SK-N-SH treated with all-trans-retinoic acid at 6 μM for 48 hours (cell line): ENCODE results near the gene TMEM143.

Source experiments
- ATAC-seq: fragments of 200-7000 bp; cut with Tn5 transposase; 3 replicates; pipeline ENCODE4 v1.9.1; 2020; ENCODE audit warnings: mild to moderate bottlenecking, moderate library complexity
- ARNTL ChIP-seq: fragments of 450-650 bp; formaldehyde crosslinking; IDR thresholded peaks from 2 replicates; pipeline ENCODE4 v1.5.0; 2020; ENCODE audit warnings: low read depth, mild to moderate bottlenecking, moderate library complexity, borderline replicate concordance
- BACH2 ChIP-seq: fragments of 250-450 bp; sonication (Bioruptor Pico); IDR thresholded peaks from 2 replicates; pipeline ENCODE4 v1.9.0; 2021; ENCODE audit warnings: mild to moderate bottlenecking, borderline replicate concordance
- CREB5 ChIP-seq: fragments of 250-450 bp; sonication (Bioruptor Pico); IDR thresholded peaks from 2 replicates; pipeline ENCODE4 v1.5.1; 2020; ENCODE audit warnings: low read depth, mild to moderate bottlenecking, moderate library complexity
- CSDC2 ChIP-seq: fragments of 250-450 bp; sonication (Bioruptor Pico); IDR thresholded peaks from 2 replicates; pipeline ENCODE4 v1.5.0; 2020; ENCODE audit warnings: mild to moderate bottlenecking, moderate library complexity
- CSRNP3 ChIP-seq: fragments of 250-450 bp; sonication (Bioruptor Pico); IDR thresholded peaks from 2 replicates; pipeline ENCODE4 v1.5.1; 2021; ENCODE audit warnings: mild to moderate bottlenecking, moderate library complexity
- ESRRG ChIP-seq: fragments of 250-450 bp; sonication (Bioruptor Pico); IDR thresholded peaks from 2 replicates; pipeline ENCODE4 v1.6.1; 2021; ENCODE audit warnings: mild to moderate bottlenecking
- GLIS3 ChIP-seq: fragments of 250-450 bp; sonication (Bioruptor Pico); IDR thresholded peaks from 2 replicates; pipeline ENCODE4 v1.5.0; 2020; ENCODE audit warnings: mild to moderate bottlenecking, moderate library complexity
- ISL1 ChIP-seq: fragments of 250-450 bp; sonication (Bioruptor Pico); IDR thresholded peaks from 2 replicates; pipeline ENCODE4 v2.1.2; 2022; ENCODE audit warnings: mild to moderate bottlenecking, moderate library complexity
- OSR1 ChIP-seq: fragments of 250-450 bp; sonication (Bioruptor Pico); IDR thresholded peaks from 2 replicates; pipeline ENCODE4 v1.8.0; 2022; ENCODE audit warnings: moderate library complexity, mild to moderate bottlenecking, inconsistent platforms
- PATZ1 ChIP-seq: fragments of 250-450 bp; sonication (Bioruptor Pico); IDR thresholded peaks from 2 replicates; pipeline ENCODE4 v1.8.0; 2020; ENCODE audit warnings: mild to moderate bottlenecking, moderate library complexity, borderline replicate concordance
- POU6F1 ChIP-seq: fragments of 250-450 bp; sonication (Bioruptor Pico); IDR thresholded peaks from 2 replicates; pipeline ENCODE4 v1.8.0; 2021; ENCODE audit warnings: low read depth, mild to moderate bottlenecking, moderate library complexity, borderline replicate concordance
- PPARA ChIP-seq: fragments of 250-450 bp; sonication (Bioruptor Pico); IDR thresholded peaks from 2 replicates; pipeline ENCODE4 v1.5.0; 2020; ENCODE audit warnings: mild to moderate bottlenecking, borderline replicate concordance
- RARB ChIP-seq: fragments of 250-450 bp; sonication (Bioruptor Pico); IDR thresholded peaks from 2 replicates; pipeline ENCODE4 v1.8.0; 2021; ENCODE audit warnings: mild to moderate bottlenecking, moderate library complexity
- SNAI2 ChIP-seq: fragments of 250-450 bp; sonication (Bioruptor Pico); IDR thresholded peaks from 2 replicates; pipeline ENCODE4 v1.5.0; 2020; ENCODE audit warnings: mild to moderate bottlenecking, moderate library complexity
- TCF4 ChIP-seq: fragments of 250-450 bp; sonication (Bioruptor Pico); IDR thresholded peaks from 2 replicates; pipeline ENCODE4 v1.8.0; 2021; ENCODE audit warnings: mild to moderate bottlenecking, moderate library complexity, borderline replicate concordance
- TOX ChIP-seq: fragments of 250-450 bp; sonication (Bioruptor Pico); IDR thresholded peaks from 2 replicates; pipeline ENCODE4 v1.8.0; 2021; ENCODE audit warnings: mild to moderate bottlenecking, moderate library complexity, borderline replicate concordance
- ZC3H10 ChIP-seq: fragments of 250-450 bp; sonication (Bioruptor Pico); IDR thresholded peaks from 2 replicates; pipeline ENCODE4 v1.5.1; 2021; ENCODE audit warnings: mild to moderate bottlenecking, moderate library complexity
- ZFP3 ChIP-seq: fragments of 250-450 bp; sonication (Bioruptor Pico); IDR thresholded peaks from 2 replicates; pipeline ENCODE4 v1.5.0; 2020; ENCODE audit warnings: mild to moderate bottlenecking, moderate library complexity
- ZFP30 ChIP-seq: fragments of 450-650 bp; formaldehyde crosslinking; IDR thresholded peaks from 2 replicates; pipeline ENCODE4 v1.5.0; 2022; ENCODE audit warnings: mild to moderate bottlenecking, moderate library complexity
- ZNF565 ChIP-seq: fragments of 450-650 bp; formaldehyde crosslinking; conservative IDR thresholded peaks from 2 replicates; pipeline ENCODE4 v1.5.0; 2020; ENCODE audit warnings: low read depth, mild to moderate bottlenecking, moderate library complexity
- ZNF70 ChIP-seq: fragments of 450-650 bp; formaldehyde crosslinking; IDR thresholded peaks from 2 replicates; pipeline ENCODE4 v1.5.0; 2020; ENCODE audit warnings: mild to moderate bottlenecking, moderate library complexity
- ZNF8 ChIP-seq: fragments of 450-650 bp; formaldehyde crosslinking; IDR thresholded peaks from 2 replicates; pipeline ENCODE4 v1.5.0; 2020; ENCODE audit warnings: mild to moderate bottlenecking, moderate library complexity
- TF ChIP-seq, protein P1 (sequence below): fragments of 250-450 bp; sonication (Bioruptor Pico); IDR thresholded peaks from 2 replicates; pipeline ENCODE4 v1.5.0; 2020; ENCODE audit warnings: mild to moderate bottlenecking, moderate library complexity

Gene TMEM143

GRCh38 chr19:48303866-48304265 lies 59.9 kb downstream of the TMEM143 start:
- no peak for ATAC-seq
- TF ChIP-seq ZC3H10 (CRISPR knock-in tag) (no peak), POU6F1 (CRISPR knock-in tag) (no peak), GLIS3 (CRISPR knock-in tag) (no peak), ZNF70 (CRISPR knock-in tag) (no peak), ZFP30 (no peak), ESRRG (no peak), ZFP3 (CRISPR knock-in tag) (no peak), CSDC2 (no peak), TOX (CRISPR knock-in tag) (no peak), SNAI2 (CRISPR knock-in tag) (no peak), CREB5 (CRISPR knock-in tag) (no peak), CSRNP3 (CRISPR knock-in tag) (no peak), ISL1 (CRISPR knock-in tag) (no peak), ARNTL (CRISPR knock-in tag) (no peak)
- TF ChIP-seq, protein P1, sequence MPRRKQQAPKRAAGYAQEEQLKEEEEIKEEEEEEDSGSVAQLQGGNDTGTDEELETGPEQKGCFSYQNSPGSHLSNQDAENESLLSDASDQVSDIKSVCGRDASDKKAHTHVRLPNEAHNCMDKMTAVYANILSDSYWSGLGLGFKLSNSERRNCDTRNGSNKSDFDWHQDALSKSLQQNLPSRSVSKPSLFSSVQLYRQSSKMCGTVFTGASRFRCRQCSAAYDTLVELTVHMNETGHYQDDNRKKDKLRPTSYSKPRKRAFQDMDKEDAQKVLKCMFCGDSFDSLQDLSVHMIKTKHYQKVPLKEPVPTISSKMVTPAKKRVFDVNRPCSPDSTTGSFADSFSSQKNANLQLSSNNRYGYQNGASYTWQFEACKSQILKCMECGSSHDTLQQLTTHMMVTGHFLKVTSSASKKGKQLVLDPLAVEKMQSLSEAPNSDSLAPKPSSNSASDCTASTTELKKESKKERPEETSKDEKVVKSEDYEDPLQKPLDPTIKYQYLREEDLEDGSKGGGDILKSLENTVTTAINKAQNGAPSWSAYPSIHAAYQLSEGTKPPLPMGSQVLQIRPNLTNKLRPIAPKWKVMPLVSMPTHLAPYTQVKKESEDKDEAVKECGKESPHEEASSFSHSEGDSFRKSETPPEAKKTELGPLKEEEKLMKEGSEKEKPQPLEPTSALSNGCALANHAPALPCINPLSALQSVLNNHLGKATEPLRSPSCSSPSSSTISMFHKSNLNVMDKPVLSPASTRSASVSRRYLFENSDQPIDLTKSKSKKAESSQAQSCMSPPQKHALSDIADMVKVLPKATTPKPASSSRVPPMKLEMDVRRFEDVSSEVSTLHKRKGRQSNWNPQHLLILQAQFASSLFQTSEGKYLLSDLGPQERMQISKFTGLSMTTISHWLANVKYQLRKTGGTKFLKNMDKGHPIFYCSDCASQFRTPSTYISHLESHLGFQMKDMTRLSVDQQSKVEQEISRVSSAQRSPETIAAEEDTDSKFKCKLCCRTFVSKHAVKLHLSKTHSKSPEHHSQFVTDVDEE (CRISPR knock-in tag): no peak

GRCh38 chr19:48303367-48303766 lies 60.4 kb downstream of the TMEM143 start:
- no peak for ATAC-seq
- TF ChIP-seq ZNF70 (CRISPR knock-in tag): no peak
- no peak for TF ChIP-seq ARNTL (CRISPR knock-in tag)
- TF ChIP-seq RARB (CRISPR knock-in tag): no peak
- TF ChIP-seq, protein P1 (CRISPR knock-in tag): no peak
- TF ChIP-seq BACH2 (CRISPR knock-in tag): no peak
- TF ChIP-seq ZNF8 (CRISPR knock-in tag): no peak
- TF ChIP-seq ESRRG: no peak
- TF ChIP-seq TOX (CRISPR knock-in tag): no peak
- TF ChIP-seq ISL1 (CRISPR knock-in tag): no peak
- TF ChIP-seq POU6F1 (CRISPR knock-in tag): no peak
- no peak for TF ChIP-seq CSRNP3 (CRISPR knock-in tag)
- no peak for TF ChIP-seq PPARA (CRISPR knock-in tag)
- TF ChIP-seq ZFP30: no peak
- TF ChIP-seq TCF4 (CRISPR knock-in tag): no peak
- no peak for TF ChIP-seq OSR1
- TF ChIP-seq ZNF565 (CRISPR knock-in tag): no peak
- no peak for TF ChIP-seq PATZ1 (CRISPR knock-in tag)
- no peak for TF ChIP-seq ZC3H10 (CRISPR knock-in tag)
